HepG2 (cell line): ENCODE results near the gene TXNL4A. TPM values are rescaled to one million over a fixed set of nuclear protein-coding genes. Genes with fewer than 3 reads are reported as not detected.

Experiments
- EHMT2 ChIP-seq: fragments of 200-600 bp; sonication (generic); IDR thresholded peaks from 2 replicates; pipeline ENCODE4 v1.7.0; 2017; ENCODE audit warnings: antibody characterized with exemption, low read depth, low read length, borderline replicate concordance
- ELF4 ChIP-seq: sonication (generic); formaldehyde crosslinking; IDR thresholded peaks from 2 replicates; pipeline ENCODE4 v1.5.0; 2020; ENCODE audit warnings: missing genetic modification reagents, mild to moderate bottlenecking, moderate library complexity, borderline replicate concordance
- FOXP4 ChIP-seq: sonication (generic); formaldehyde crosslinking; IDR thresholded peaks from 2 replicates; pipeline ENCODE4 v1.4.0; 2020; ENCODE audit warnings: missing genetic modification reagents
- HDAC2 ChIP-seq: sonication (generic); formaldehyde crosslinking; IDR thresholded peaks from 2 replicates; pipeline ENCODE4 v1.4.0; 2020; ENCODE audit warnings: missing genetic modification reagents
- KLF11 ChIP-seq: IDR thresholded peaks from 2 replicates; pipeline ENCODE4 v1.6.1; 2016; ENCODE audit warnings: missing compliant biosample characterization
- NKX3-1 ChIP-seq: sonication (generic); formaldehyde crosslinking; IDR thresholded peaks from 2 replicates; pipeline ENCODE4 v1.5.0; 2020; ENCODE audit warnings: missing genetic modification reagents
- NR2C2 ChIP-seq: sonication (generic); formaldehyde crosslinking; IDR thresholded peaks from 2 replicates; pipeline ENCODE4 v1.4.0; 2020; ENCODE audit warnings: missing genetic modification reagents, mild to moderate bottlenecking, moderate library complexity, borderline replicate concordance
- NR2F6 ChIP-seq, 2 experiments: IDR thresholded peaks; 2 replicates each; pipeline ENCODE4 v1.6.1; 2016; ENCODE audit warnings: antibody characterized with exemption in 1 of 2, mild to moderate bottlenecking in 1 of 2
- POLR2AphosphoS5 ChIP-seq: IDR thresholded peaks from 2 replicates; pipeline ENCODE4 v1.6.1; 2012; ENCODE audit warnings: low read depth, low read length
- ZNF264 ChIP-seq: sonication (generic); formaldehyde crosslinking; IDR thresholded peaks from 2 replicates; pipeline ENCODE4 v1.4.0; 2020; ENCODE audit warnings: missing genetic modification reagents
- ZNF292 ChIP-seq: sonication (generic); formaldehyde crosslinking; IDR thresholded peaks from 2 replicates; pipeline ENCODE4 v1.8.1; 2022; ENCODE audit warnings: mild to moderate bottlenecking, low read depth, missing genetic modification reagents, borderline replicate concordance
- ZNF333 ChIP-seq: sonication (generic); formaldehyde crosslinking; IDR thresholded peaks from 2 replicates; pipeline ENCODE4 v1.4.0; 2020; ENCODE audit warnings: mild to moderate bottlenecking, missing genetic modification reagents, borderline replicate concordance
- ZNF776 ChIP-seq: sonication (generic); formaldehyde crosslinking; IDR thresholded peaks from 2 replicates; pipeline ENCODE4 v1.4.0; 2020; ENCODE audit warnings: mild to moderate bottlenecking, missing genetic modification reagents
- ZSCAN5A ChIP-seq: sonication (generic); formaldehyde crosslinking; IDR thresholded peaks from 2 replicates; pipeline ENCODE4 v1.8.0; 2022; ENCODE audit warnings: mild to moderate bottlenecking, missing genetic modification reagents, borderline replicate concordance
- polyA plus RNA-seq, 8 experiments: library from polyadenylated mRNA; depleted of rRNA in 3 of 8; stranded (reverse) in 7 of 8; unstranded in 1 of 8; fragments of >200 nt; fragmentation: Illumina TruSeq in 4 of 8; extraction: Trizol in 4 of 8; gene quantifications; 2 replicates each; pipeline versions ENCODE4 v1.2.1 to v1.2.3, GENCODE V29; 2011 to 2016; ENCODE audit warnings: low read depth in 4 of 8, missing spikeins in 1 of 8, mixed read lengths in 1 of 8; ENCODE audit not compliant: insufficient read depth in 1 of 8
- total RNA-seq, 5 experiments: library from RNA; depleted of rRNA; stranded (reverse); fragments of >200 nt; fragmentation: Illumina TruSeq; extraction: Trizol; gene quantifications; 2 replicates each; pipeline ENCODE4 v1.2.3, GENCODE V29; 2016; ENCODE audit warnings: low read depth in 1 of 5
- TF ChIP-seq, protein P1 (sequence below): sonication (generic); formaldehyde crosslinking; conservative IDR thresholded peaks from 2 replicates; pipeline ENCODE4 v1.8.0; 2022; ENCODE audit warnings: mild to moderate bottlenecking, moderate library complexity, missing genetic modification reagents
- TF ChIP-seq, protein P2 (sequence below): sonication (generic); formaldehyde crosslinking; IDR thresholded peaks from 2 replicates; pipeline ENCODE4 v1.4.0; 2020; ENCODE audit warnings: missing genetic modification reagents, borderline replicate concordance

Gene TXNL4A
- total and polyA plus RNA-seq, 2 of the 13 experiments (the other 11 are each of a cell fraction or from before 2014, with no cell fraction given): 172 to 202 TPM

GRCh38 chr18:79934311-79935097 is 53.9 kb downstream of the TXNL4A start (continued):
- TF ChIP-seq ZSCAN5A (CRISPR knock-in tag): peak; percentile 93; the same call in 1 of the 2 replicates
- peak; percentile 97 for TF ChIP-seq HDAC2 (CRISPR knock-in tag)
- TF ChIP-seq POLR2AphosphoS5: no peak
- TF ChIP-seq ZNF264 (CRISPR knock-in tag): peak; percentile 94
- peak; percentile 68; the same call in 1 of the 2 replicates for TF ChIP-seq ZNF292 (CRISPR knock-in tag)
- peak; percentile 100 for TF ChIP-seq NR2F6 (IDR thresholded peaks at IDR 0.05)
- TF ChIP-seq NR2F6 (CRISPR knock-in tag; IDR thresholded peaks at IDR 0.05): peak; percentile 100
- TF ChIP-seq KLF11 (CRISPR knock-in tag): no peak
- TF ChIP-seq ZNF333 (CRISPR knock-in tag): no peak
- TF ChIP-seq, protein P1, sequence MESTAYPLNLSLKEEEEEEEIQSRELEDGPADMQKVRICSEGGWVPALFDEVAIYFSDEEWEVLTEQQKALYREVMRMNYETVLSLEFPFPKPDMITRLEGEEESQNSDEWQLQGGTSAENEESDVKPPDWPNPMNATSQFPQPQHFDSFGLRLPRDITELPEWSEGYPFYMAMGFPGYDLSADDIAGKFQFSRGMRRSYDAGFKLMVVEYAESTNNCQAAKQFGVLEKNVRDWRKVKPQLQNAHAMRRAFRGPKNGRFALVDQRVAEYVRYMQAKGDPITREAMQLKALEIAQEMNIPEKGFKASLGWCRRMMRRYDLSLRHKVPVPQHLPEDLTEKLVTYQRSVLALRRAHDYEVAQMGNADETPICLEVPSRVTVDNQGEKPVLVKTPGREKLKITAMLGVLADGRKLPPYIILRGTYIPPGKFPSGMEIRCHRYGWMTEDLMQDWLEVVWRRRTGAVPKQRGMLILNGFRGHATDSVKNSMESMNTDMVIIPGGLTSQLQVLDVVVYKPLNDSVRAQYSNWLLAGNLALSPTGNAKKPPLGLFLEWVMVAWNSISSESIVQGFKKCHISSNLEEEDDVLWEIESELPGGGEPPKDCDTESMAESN (CRISPR knock-in tag): peak; percentile 85; the same call in 1 of the 2 replicates
- peak; percentile 98 for TF ChIP-seq NR2C2 (CRISPR knock-in tag)
- TF ChIP-seq NKX3-1 (CRISPR knock-in tag): no peak; the same call in 1 of the 2 replicates
- no peak for TF ChIP-seq ZNF776 (CRISPR knock-in tag)
- TF ChIP-seq EHMT2: no peak
- TF ChIP-seq FOXP4 (CRISPR knock-in tag): peak; percentile 94
- TF ChIP-seq, protein P2, sequence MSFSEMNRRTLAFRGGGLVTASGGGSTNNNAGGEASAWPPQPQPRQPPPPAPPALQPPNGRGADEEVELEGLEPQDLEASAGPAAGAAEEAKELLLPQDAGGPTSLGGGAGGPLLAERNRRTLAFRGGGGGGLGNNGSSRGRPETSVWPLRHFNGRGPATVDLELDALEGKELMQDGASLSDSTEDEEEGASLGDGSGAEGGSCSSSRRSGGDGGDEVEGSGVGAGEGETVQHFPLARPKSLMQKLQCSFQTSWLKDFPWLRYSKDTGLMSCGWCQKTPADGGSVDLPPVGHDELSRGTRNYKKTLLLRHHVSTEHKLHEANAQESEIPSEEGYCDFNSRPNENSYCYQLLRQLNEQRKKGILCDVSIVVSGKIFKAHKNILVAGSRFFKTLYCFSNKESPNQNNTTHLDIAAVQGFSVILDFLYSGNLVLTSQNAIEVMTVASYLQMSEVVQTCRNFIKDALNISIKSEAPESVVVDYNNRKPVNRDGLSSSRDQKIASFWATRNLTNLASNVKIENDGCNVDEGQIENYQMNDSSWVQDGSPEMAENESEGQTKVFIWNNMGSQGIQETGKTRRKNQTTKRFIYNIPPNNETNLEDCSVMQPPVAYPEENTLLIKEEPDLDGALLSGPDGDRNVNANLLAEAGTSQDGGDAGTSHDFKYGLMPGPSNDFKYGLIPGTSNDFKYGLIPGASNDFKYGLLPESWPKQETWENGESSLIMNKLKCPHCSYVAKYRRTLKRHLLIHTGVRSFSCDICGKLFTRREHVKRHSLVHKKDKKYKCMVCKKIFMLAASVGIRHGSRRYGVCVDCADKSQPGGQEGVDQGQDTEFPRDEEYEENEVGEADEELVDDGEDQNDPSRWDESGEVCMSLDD: peak; percentile 52; the same call in 1 of the 2 replicates
- TF ChIP-seq ELF4 (CRISPR knock-in tag): 0 out of 2 replicates have a peak, but pooled peaks have one; percentile 20
